HepG2 (cell line): ENCODE results near the gene SLC25A11. TPM values are rescaled to one million over a fixed set of nuclear protein-coding genes. Genes with fewer than 3 reads are reported as not detected.

ENCODE experiments used
- BATF2 ChIP-seq: sonication (generic); formaldehyde crosslinking; IDR thresholded peaks from 2 replicates; pipeline ENCODE4 v1.8.0; 2022; ENCODE audit warnings: mild to moderate bottlenecking, missing genetic modification reagents, moderate library complexity
- HCFC1 ChIP-seq: fragments of 150-350 bp; IDR thresholded peaks from 2 replicates; pipeline ENCODE4 v1.6.1; 2014; ENCODE audit warnings: low read depth, low read length
- HMGXB4 ChIP-seq, 2 experiments: sonication (generic) in 1 of 2; formaldehyde crosslinking in 1 of 2; IDR thresholded peaks; 2 replicates each; pipeline versions ENCODE4 v1.4.0 to v1.6.1; 2018 to 2020; ENCODE audit warnings: missing genetic modification reagents in 2 of 2, borderline replicate concordance in 1 of 2, low read depth in 1 of 2, mild to moderate bottlenecking in 1 of 2, missing biosample characterization in 1 of 2
- HNRNPH1 ChIP-seq: fragments of 200-400 bp; formaldehyde crosslinking; optimal IDR thresholded peaks from 2 replicates; pipeline ENCODE3; 2017; ENCODE audit warnings: mild to moderate bottlenecking, low read depth, low read length
- MNT ChIP-seq: fragments of 450-650 bp; IDR thresholded peaks from 2 replicates; pipeline ENCODE4 v1.6.1; 2016
- NCOA5 ChIP-seq: sonication (generic); formaldehyde crosslinking; IDR thresholded peaks from 2 replicates; pipeline ENCODE4 v1.4.0; 2020; ENCODE audit warnings: missing genetic modification reagents
- RFX1 ChIP-seq: fragments of 450-650 bp; IDR thresholded peaks from 2 replicates; pipeline ENCODE4 v1.6.1; 2017
- RXRA ChIP-seq: sonication (generic); formaldehyde crosslinking; IDR thresholded peaks from 2 replicates; pipeline ENCODE4 v1.5.1; 2020; ENCODE audit warnings: missing genetic modification reagents
- SIX1 ChIP-seq: sonication (generic); formaldehyde crosslinking; IDR thresholded peaks from 2 replicates; pipeline ENCODE4 v1.4.0; 2020; ENCODE audit warnings: missing genetic modification reagents, borderline replicate concordance
- SMAD3 ChIP-seq: sonication (generic); formaldehyde crosslinking; IDR thresholded peaks from 2 replicates; pipeline ENCODE4 v1.4.0; 2020; ENCODE audit warnings: missing genetic modification reagents
- SSRP1 ChIP-seq: IDR thresholded peaks from 2 replicates; pipeline ENCODE4 v1.6.1; 2016; ENCODE audit warnings: control low read depth
- TRAFD1 ChIP-seq: sonication (generic); formaldehyde crosslinking; IDR thresholded peaks from 2 replicates; pipeline ENCODE4 v1.5.1; 2020; ENCODE audit warnings: missing genetic modification reagents, mild to moderate bottlenecking, borderline replicate concordance
- ZBTB46 ChIP-seq: sonication (generic); formaldehyde crosslinking; IDR thresholded peaks from 2 replicates; pipeline ENCODE4 v1.4.0; 2020; ENCODE audit warnings: mild to moderate bottlenecking, missing genetic modification reagents, borderline replicate concordance
- ZNF337 ChIP-seq: sonication (generic); formaldehyde crosslinking; IDR thresholded peaks from 2 replicates; pipeline ENCODE4 v1.5.1; 2020; ENCODE audit warnings: missing genetic modification reagents, low read depth, mild to moderate bottlenecking, borderline replicate concordance
- ZNF503 ChIP-seq: sonication (generic); formaldehyde crosslinking; IDR thresholded peaks from 2 replicates; pipeline ENCODE4 v1.4.0; 2020; ENCODE audit warnings: missing genetic modification reagents
- ZNF574 ChIP-seq: sonication (generic); formaldehyde crosslinking; IDR thresholded peaks from 2 replicates; pipeline ENCODE4 v1.4.0; 2020; ENCODE audit warnings: missing genetic modification reagents
- polyA plus RNA-seq, 8 experiments: library from polyadenylated mRNA; depleted of rRNA in 3 of 8; stranded (reverse) in 7 of 8; unstranded in 1 of 8; fragments of >200 nt; fragmentation: Illumina TruSeq in 4 of 8; extraction: Trizol in 4 of 8; gene quantifications; 2 replicates each; pipeline versions ENCODE4 v1.2.1 to v1.2.3, GENCODE V29; 2011 to 2016; ENCODE audit warnings: low read depth in 4 of 8, missing spikeins in 1 of 8, mixed read lengths in 1 of 8; ENCODE audit not compliant: insufficient read depth in 1 of 8
- total RNA-seq, 5 experiments: library from RNA; depleted of rRNA; stranded (reverse); fragments of >200 nt; fragmentation: Illumina TruSeq; extraction: Trizol; gene quantifications; 2 replicates each; pipeline ENCODE4 v1.2.3, GENCODE V29; 2016; ENCODE audit warnings: low read depth in 1 of 5

Gene SLC25A11
- total and polyA plus RNA-seq, 2 of the 13 experiments (the other 11 are each of a cell fraction or from before 2014, with no cell fraction given) = 35.4 to 47.2 TPM

- no peak for TF ChIP-seq ZNF503 (CRISPR knock-in tag)
- no peak for TF ChIP-seq SMAD3 (CRISPR knock-in tag)
- no peak; the same call in 1 of the 2 replicates for TF ChIP-seq RXRA (CRISPR knock-in tag)
- TF ChIP-seq SIX1 (CRISPR knock-in tag) = no peak
- TF ChIP-seq ZNF574 = 0 out of 2 replicates have a peak, but pooled peaks have one; percentile 30
- no peak for TF ChIP-seq HNRNPH1
- TF ChIP-seq TRAFD1 = no peak
- TF ChIP-seq SSRP1 (CRISPR knock-in tag) = no peak
- TF ChIP-seq BATF2 = no peak
- no peak for TF ChIP-seq ZBTB46
- TF ChIP-seq RFX1 = no peak
- TF ChIP-seq MNT = no peak
- TF ChIP-seq NCOA5 (CRISPR knock-in tag) = no peak
- no peak for TF ChIP-seq HCFC1
- no peak for TF ChIP-seq ZNF337 (CRISPR knock-in tag)
- peak in 1 of 2 experiments; percentile 39; a peak in 2 of 4 replicates for TF ChIP-seq HMGXB4 (CRISPR knock-in tag; IDR thresholded peaks at IDR 0.05; ENCODE audit: borderline replicate concordance in 1 of 2, low read depth in 1 of 2)
These were observed 7.7 kb upstream of the SLC25A11 start (continued) for GRCh38 chr17:4947411-4948165.
